Measurements from ENCODE around the gene DUSP9. TPM values are rescaled to one million over a fixed set of nuclear protein-coding genes. Genes with fewer than 3 reads are reported as not detected.

DUSP9 gene
- total and polyA plus RNA-seq, 10 of the 15 experiments (the other 5 are each of a cell fraction or from before 2014, with no cell fraction given): 0.10 TPM; not detected in 9

DNA sequence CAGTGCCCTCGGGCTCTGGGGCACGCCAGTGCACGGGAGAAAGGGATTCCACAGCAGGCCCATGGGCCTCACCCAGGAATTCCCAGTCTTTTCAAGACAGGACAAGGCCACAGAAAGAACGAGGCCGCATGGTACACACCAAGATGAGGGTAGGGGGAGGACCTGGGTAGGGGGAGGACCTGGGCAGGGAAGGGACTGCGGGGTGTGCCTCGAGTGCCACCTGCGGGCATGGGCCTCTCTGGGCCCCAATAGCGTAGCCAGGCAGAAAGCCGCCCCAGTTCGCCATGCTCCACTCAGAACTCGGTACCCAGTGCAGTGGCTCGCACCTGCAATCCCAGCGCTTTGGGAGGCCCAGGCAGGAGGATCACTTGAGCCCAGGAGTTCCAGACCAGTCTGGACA, 14.0 kb upstream of the DUSP9 start:
- Histone ChIP-seq H3K36me3 (ENCODE audit: control insufficient read depth in 2 of 2, insufficient read depth in 2 of 2, low read length in 1 of 2) (no peaks in the 10 kb centered on the region), H3K27ac (ENCODE audit: control insufficient read depth, insufficient read depth) (no peak overlapping the region), H2AFZ (ENCODE audit: control insufficient read depth, low read depth, low read length) (no peak overlapping the region), H4K20me1 (ENCODE audit: control insufficient read depth, insufficient read depth) (no peaks in the 10 kb centered on the region), H3K27me3 (replicated peaks in 1 of 2; ENCODE audit: control insufficient read depth in 2 of 2, insufficient read depth in 2 of 2, low read length in 1 of 2) (0 out of 4 replicates have a peak, but pooled peaks cover 0 to 2% of the 10 kb centered on the region in 2 experiments), H3K4me3 (no peak overlapping the region), H3K4me1 (ENCODE audit: control insufficient read depth, insufficient read depth, low read length) (no peaks in the 10 kb centered on the region), H3K9ac (ENCODE audit: control insufficient read depth, insufficient read depth, low read length) (no peak overlapping the region), H3K79me2 (ENCODE audit: control insufficient read depth, insufficient read depth, low read length) (no peaks in the 10 kb centered on the region), H3K9me3 (replicated peaks; ENCODE audit: control insufficient read depth, insufficient read depth, low read length) (no peaks in the 10 kb centered on the region; the same call in 2 of the 3 replicates), H3K4me2 (ENCODE audit: control insufficient read depth, insufficient read depth) (no peak overlapping the region)
- WGBS (ENCODE audit: insufficient coverage, insufficient replicate concordance, low lambda C conversion rate, missing lambda C conversion rate): 52% methylated on average over 13 of the region's 14 CpGs
- no peak for TF ChIP-seq ZNF207 (IDR thresholded peaks at IDR 0.05; ENCODE audit: borderline replicate concordance)
- TF ChIP-seq RCOR1 (conservative IDR thresholded peaks at IDR 0.05; ENCODE audit: low read depth, low read length): no peak
- TF ChIP-seq FOS (IDR thresholded peaks at IDR 0.05; ENCODE audit: borderline replicate concordance, extremely low read depth, insufficient read length): no peak
- TF ChIP-seq NFXL1 (IDR thresholded peaks at IDR 0.05; ENCODE audit: borderline replicate concordance): no peak
- TF ChIP-seq ESRRA (IDR thresholded peaks at IDR 0.05; ENCODE audit: low read length): no peak
- TF ChIP-seq MYB (IDR thresholded peaks at IDR 0.05; ENCODE audit: borderline replicate concordance, low read depth, low read length): no peak
- TF ChIP-seq, protein P1, sequence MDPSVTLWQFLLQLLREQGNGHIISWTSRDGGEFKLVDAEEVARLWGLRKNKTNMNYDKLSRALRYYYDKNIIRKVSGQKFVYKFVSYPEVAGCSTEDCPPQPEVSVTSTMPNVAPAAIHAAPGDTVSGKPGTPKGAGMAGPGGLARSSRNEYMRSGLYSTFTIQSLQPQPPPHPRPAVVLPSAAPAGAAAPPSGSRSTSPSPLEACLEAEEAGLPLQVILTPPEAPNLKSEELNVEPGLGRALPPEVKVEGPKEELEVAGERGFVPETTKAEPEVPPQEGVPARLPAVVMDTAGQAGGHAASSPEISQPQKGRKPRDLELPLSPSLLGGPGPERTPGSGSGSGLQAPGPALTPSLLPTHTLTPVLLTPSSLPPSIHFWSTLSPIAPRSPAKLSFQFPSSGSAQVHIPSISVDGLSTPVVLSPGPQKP (IDR thresholded peaks at IDR 0.05; ENCODE audit: low read depth, low read length): no peak
- no peak for TF ChIP-seq ZNF274 (IDR thresholded peaks at IDR 0.05; ENCODE audit: insufficient read depth, insufficient read length)
- TF ChIP-seq, protein P2, sequence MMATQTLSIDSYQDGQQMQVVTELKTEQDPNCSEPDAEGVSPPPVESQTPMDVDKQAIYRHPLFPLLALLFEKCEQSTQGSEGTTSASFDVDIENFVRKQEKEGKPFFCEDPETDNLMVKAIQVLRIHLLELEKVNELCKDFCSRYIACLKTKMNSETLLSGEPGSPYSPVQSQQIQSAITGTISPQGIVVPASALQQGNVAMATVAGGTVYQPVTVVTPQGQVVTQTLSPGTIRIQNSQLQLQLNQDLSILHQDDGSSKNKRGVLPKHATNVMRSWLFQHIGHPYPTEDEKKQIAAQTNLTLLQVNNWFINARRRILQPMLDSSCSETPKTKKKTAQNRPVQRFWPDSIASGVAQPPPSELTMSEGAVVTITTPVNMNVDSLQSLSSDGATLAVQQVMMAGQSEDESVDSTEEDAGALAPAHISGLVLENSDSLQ (IDR thresholded peaks at IDR 0.05): no peak
- TF ChIP-seq EED (IDR thresholded peaks at IDR 0.05; ENCODE audit: low read depth): no peak
- no peak for TF ChIP-seq NR2C1 (IDR thresholded peaks at IDR 0.05)
- no peak for TF ChIP-seq BRCA1 (IDR thresholded peaks at IDR 0.05; ENCODE audit: low read depth, low read length)
- TF ChIP-seq GABPA (IDR thresholded peaks at IDR 0.05; ENCODE audit: low read depth): no peak
- intact Hi-C loops (cut with micrococcal nuclease; ENCODE audit: unreplicated experiment) (no loop called here), in situ Hi-C loops (cut with MboI) (no loop called here)
- POLR2A ChIA-PET: no interaction called here
- CTCF ChIA-PET: no interaction called here
- RAD21 ChIA-PET (ENCODE audit: unreplicated experiment): no interaction called here
- SMC1A ChIA-PET (ENCODE audit: uncharacterized antibody, unreplicated experiment): no interaction called here
- ATAC-seq: no peak
- no peak for DNase-seq (ENCODE audit: low read depth, low spot score)
- no peak for FAIRE-seq
- no TSS peak for BruUV-seq (replicated peaks)

All from GM12878 (cell line).